ENCODE results near the gene RNPEPL1.
"Not testable (repeated sequence)": the region's sequence is repeated elsewhere in the genome, so short reads cannot be mapped to it uniquely, and the experiment has no call there.

Gene RNPEPL1

GRCh38 chr2:240616860-240617666 is 48.8 kb downstream of the RNPEPL1 start:
- not testable (repeated sequence) for H3K27me3 ChIP-seq (ENCODE audit: control insufficient read depth in 2 of 2, insufficient read depth in 2 of 2, low read length in 2 of 2); H3K9ac ChIP-seq (ENCODE audit: low read depth in 1 of 2, low read length in 2 of 2); H3K9me3 ChIP-seq (ENCODE audit: control insufficient read depth in 2 of 2, low read length in 2 of 2); H3K4me3 ChIP-seq (ENCODE audit: low read length in 2 of 2); H3K4me1 ChIP-seq (ENCODE audit: control insufficient read depth in 2 of 2, insufficient read depth in 2 of 2, low read length in 2 of 2); H3K27ac ChIP-seq (ENCODE audit: low read depth in 2 of 2, low read length in 2 of 2)
- peaks cover 37 to 38% of the 10 kb centered on the region in 2 donors for H3K36me3 ChIP-seq (ENCODE audit: control insufficient read depth in 2 of 2, insufficient read depth in 2 of 2, low read length in 2 of 2)

- Histone ChIP-seq H3K36me3 (ENCODE audit: control insufficient read depth in 2 of 2, insufficient read depth in 2 of 2, low read length in 2 of 2) (peaks cover 31 to 33% of the 10 kb centered on the region in 2 donors), H3K9ac (ENCODE audit: low read depth in 1 of 2, low read length in 2 of 2) (no peak overlapping the region)
These were observed 50.5 kb downstream of the RNPEPL1 start for GRCh38 chr2:240618776-240619175.

DNA sequence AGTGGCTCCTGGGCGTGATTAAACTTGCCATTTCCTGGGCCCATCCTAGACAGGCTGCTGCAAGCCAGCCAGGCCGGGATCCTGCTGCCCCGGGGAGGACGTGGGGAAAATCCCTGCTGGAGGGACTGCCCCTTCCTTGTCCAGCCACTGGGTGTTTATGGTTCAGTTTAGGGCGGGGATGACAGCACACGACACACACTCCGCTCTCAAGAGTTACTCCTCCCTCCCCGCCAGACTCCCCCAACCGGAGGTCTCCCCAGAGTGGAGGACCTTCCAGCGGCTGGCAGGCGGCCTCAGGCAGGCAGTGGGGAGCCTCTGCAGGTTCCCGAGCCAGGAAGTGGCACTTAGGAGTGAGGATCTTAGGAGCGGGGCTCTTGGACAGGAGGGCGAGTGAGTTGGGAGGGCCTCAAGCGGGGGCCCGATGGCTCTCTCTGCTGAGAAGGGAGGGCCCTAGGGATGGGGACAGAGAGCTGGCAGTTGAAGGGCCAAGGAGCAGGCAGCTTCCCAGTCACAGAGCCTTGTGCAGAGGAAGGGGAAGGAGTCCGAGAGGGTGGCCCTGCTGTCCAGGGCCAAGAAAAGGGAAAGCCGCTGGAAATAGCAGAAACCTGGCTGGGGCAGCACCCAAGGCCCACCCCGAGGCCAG is 51.3 kb downstream of the RNPEPL1 start:
- H3K27me3 ChIP-seq (ENCODE audit: control insufficient read depth in 2 of 2, insufficient read depth in 2 of 2, low read length in 2 of 2), result no peaks in the 10 kb centered on the region
- H3K9me3 ChIP-seq (ENCODE audit: control insufficient read depth in 2 of 2, low read length in 2 of 2), result no peaks in the 10 kb centered on the region
- H3K9ac ChIP-seq (ENCODE audit: low read depth in 1 of 2, low read length in 2 of 2), result no peak overlapping the region
- no peak overlapping the region for H3K4me3 ChIP-seq (ENCODE audit: low read length in 2 of 2)
- H3K4me1 ChIP-seq (ENCODE audit: control insufficient read depth in 2 of 2, insufficient read depth in 2 of 2, low read length in 2 of 2), result peaks cover 4 to 11% of the 10 kb centered on the region in 2 donors
- peaks cover 25 to 33% of the 10 kb centered on the region in 2 donors for H3K36me3 ChIP-seq (ENCODE audit: control insufficient read depth in 2 of 2, insufficient read depth in 2 of 2, low read length in 2 of 2)
- H3K27ac ChIP-seq (ENCODE audit: low read depth in 2 of 2, low read length in 2 of 2), result no peak overlapping the region

More at GRCh38 chr2:240618776-240619175, 50.5 kb downstream of the RNPEPL1 start:
- H3K27ac ChIP-seq (ENCODE audit: low read depth in 2 of 2, low read length in 2 of 2), result no peak overlapping the region
- no peak overlapping the region for H3K4me3 ChIP-seq (ENCODE audit: low read length in 2 of 2)
- H3K4me1 ChIP-seq (ENCODE audit: control insufficient read depth in 2 of 2, insufficient read depth in 2 of 2, low read length in 2 of 2), result peaks cover 3 to 11% of the 10 kb centered on the region in 2 donors
- no peaks in the 10 kb centered on the region for H3K27me3 ChIP-seq (ENCODE audit: control insufficient read depth in 2 of 2, insufficient read depth in 2 of 2, low read length in 2 of 2)
- no peaks in the 10 kb centered on the region for H3K9me3 ChIP-seq (ENCODE audit: control insufficient read depth in 2 of 2, low read length in 2 of 2)

DNA sequence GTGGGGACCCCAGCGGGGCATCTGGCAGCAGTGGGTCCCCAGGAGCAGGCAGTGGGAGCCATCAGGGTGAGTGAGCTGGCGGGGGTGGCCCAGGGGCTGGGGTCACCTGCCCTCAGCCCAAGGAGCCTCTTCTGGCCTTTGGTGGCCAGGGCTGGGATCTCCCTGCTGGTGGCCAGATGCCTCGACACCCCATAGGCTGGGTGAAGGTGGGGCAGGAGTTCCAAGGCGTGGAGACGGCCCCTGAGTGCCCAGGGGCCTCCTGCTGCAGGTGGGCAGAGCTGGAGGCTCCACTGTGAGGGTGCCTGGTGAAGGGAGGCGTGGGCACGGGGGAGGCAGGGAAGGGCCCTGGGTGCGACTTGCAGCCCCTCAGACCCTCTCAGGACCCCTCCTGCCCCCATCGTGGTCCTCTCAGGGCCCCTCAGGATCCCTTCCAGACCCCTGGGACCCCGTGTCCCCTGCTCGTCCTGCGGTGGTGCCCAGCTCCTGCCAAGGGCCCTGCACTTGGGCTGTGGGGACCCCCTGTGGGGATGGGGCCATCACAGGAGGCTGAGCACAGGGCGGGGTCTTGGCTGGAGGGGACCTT is 52.0 kb downstream of the RNPEPL1 start:
- Histone ChIP-seq H3K4me1 (ENCODE audit: control insufficient read depth in 2 of 2, insufficient read depth in 2 of 2, low read length in 2 of 2) (peaks cover 10 to 11% of the 10 kb centered on the region in 2 donors), H3K4me3 (ENCODE audit: low read length in 2 of 2) (no peak overlapping the region), H3K27ac (ENCODE audit: low read depth in 2 of 2, low read length in 2 of 2) (no peak overlapping the region), H3K9ac (ENCODE audit: low read depth in 1 of 2, low read length in 2 of 2) (no peak overlapping the region), H3K27me3 (ENCODE audit: control insufficient read depth in 2 of 2, insufficient read depth in 2 of 2, low read length in 2 of 2) (no peaks in the 10 kb centered on the region), H3K9me3 (ENCODE audit: control insufficient read depth in 2 of 2, low read length in 2 of 2) (no peaks in the 10 kb centered on the region), H3K36me3 (ENCODE audit: control insufficient read depth in 2 of 2, insufficient read depth in 2 of 2, low read length in 2 of 2) (peaks cover 25 to 33% of the 10 kb centered on the region in 2 donors)

GRCh38 chr2:240620859-240621258 is 52.6 kb downstream of the RNPEPL1 start:
- Histone ChIP-seq H3K9ac (ENCODE audit: low read depth in 1 of 2, low read length in 2 of 2) (no peak overlapping the region), H3K4me3 (ENCODE audit: low read length in 2 of 2) (no peak overlapping the region), H3K27ac (ENCODE audit: low read depth in 2 of 2, low read length in 2 of 2) (peak overlapping the region in 1 of 2 donors; percentile 23), H3K27me3 (ENCODE audit: control insufficient read depth in 2 of 2, insufficient read depth in 2 of 2, low read length in 2 of 2) (no peaks in the 10 kb centered on the region), H3K36me3 (ENCODE audit: control insufficient read depth in 2 of 2, insufficient read depth in 2 of 2, low read length in 2 of 2) (peaks cover 23 to 32% of the 10 kb centered on the region in 2 donors), H3K9me3 (ENCODE audit: control insufficient read depth in 2 of 2, low read length in 2 of 2) (no peaks in the 10 kb centered on the region), H3K4me1 (ENCODE audit: control insufficient read depth in 2 of 2, insufficient read depth in 2 of 2, low read length in 2 of 2) (peaks cover 10 to 11% of the 10 kb centered on the region in 2 donors)

GRCh38 chr2:240622060-240622411 is 53.8 kb downstream of the RNPEPL1 start:
- Histone ChIP-seq H3K4me1 (ENCODE audit: control insufficient read depth in 2 of 2, insufficient read depth in 2 of 2, low read length in 2 of 2) (peaks cover 10 to 11% of the 10 kb centered on the region in 2 donors), H3K36me3 (ENCODE audit: control insufficient read depth in 2 of 2, insufficient read depth in 2 of 2, low read length in 2 of 2) (peaks cover 19 to 24% of the 10 kb centered on the region in 2 donors), H3K9ac (ENCODE audit: low read depth in 1 of 2, low read length in 2 of 2) (no peak overlapping the region), H3K27me3 (ENCODE audit: control insufficient read depth in 2 of 2, insufficient read depth in 2 of 2, low read length in 2 of 2) (no peaks in the 10 kb centered on the region), H3K27ac (ENCODE audit: low read depth in 2 of 2, low read length in 2 of 2) (no peak overlapping the region), H3K4me3 (ENCODE audit: low read length in 2 of 2) (no peak overlapping the region), H3K9me3 (ENCODE audit: control insufficient read depth in 2 of 2, low read length in 2 of 2) (no peaks in the 10 kb centered on the region)

GRCh38 chr2:240622531-240623235 is 54.4 kb downstream of the RNPEPL1 start:
- no peaks in the 10 kb centered on the region for H3K27me3 ChIP-seq (ENCODE audit: control insufficient read depth in 2 of 2, insufficient read depth in 2 of 2, low read length in 2 of 2)
- no peak overlapping the region for H3K9ac ChIP-seq (ENCODE audit: low read depth in 1 of 2, low read length in 2 of 2)
- H3K4me1 ChIP-seq (ENCODE audit: control insufficient read depth in 2 of 2, insufficient read depth in 2 of 2, low read length in 2 of 2), result peaks cover 10 to 11% of the 10 kb centered on the region in 2 donors
- H3K9me3 ChIP-seq (ENCODE audit: control insufficient read depth in 2 of 2, low read length in 2 of 2), result no peaks in the 10 kb centered on the region
- no peak overlapping the region for H3K4me3 ChIP-seq (ENCODE audit: low read length in 2 of 2)
- H3K27ac ChIP-seq (ENCODE audit: low read depth in 2 of 2, low read length in 2 of 2), result peak overlapping the region in 1 of 2 donors; percentile 48
- H3K36me3 ChIP-seq (ENCODE audit: control insufficient read depth in 2 of 2, insufficient read depth in 2 of 2, low read length in 2 of 2), result peaks cover 19 to 21% of the 10 kb centered on the region in 2 donors

GRCh38 chr2:240623531-240624010 is 55.3 kb downstream of the RNPEPL1 start:
- no peak overlapping the region for H3K4me3 ChIP-seq (ENCODE audit: low read length in 2 of 2)
- no peaks in the 10 kb centered on the region for H3K27me3 ChIP-seq (ENCODE audit: control insufficient read depth in 2 of 2, insufficient read depth in 2 of 2, low read length in 2 of 2)
- peaks cover 14 to 22% of the 10 kb centered on the region in 2 donors for H3K36me3 ChIP-seq (ENCODE audit: control insufficient read depth in 2 of 2, insufficient read depth in 2 of 2, low read length in 2 of 2)
- H3K9me3 ChIP-seq (ENCODE audit: control insufficient read depth in 2 of 2, low read length in 2 of 2), result no peaks in the 10 kb centered on the region
- H3K9ac ChIP-seq (ENCODE audit: low read depth in 1 of 2, low read length in 2 of 2), result no peak overlapping the region
- H3K27ac ChIP-seq (ENCODE audit: low read depth in 2 of 2, low read length in 2 of 2), result no peak overlapping the region
- H3K4me1 ChIP-seq (ENCODE audit: control insufficient read depth in 2 of 2, insufficient read depth in 2 of 2, low read length in 2 of 2), result peaks cover 10 to 11% of the 10 kb centered on the region in 2 donors

- H3K36me3 ChIP-seq (ENCODE audit: control insufficient read depth in 2 of 2, insufficient read depth in 2 of 2, low read length in 2 of 2), result peaks cover 7 to 17% of the 10 kb centered on the region in 2 donors
- peaks cover 10 to 11% of the 10 kb centered on the region in 2 donors for H3K4me1 ChIP-seq (ENCODE audit: control insufficient read depth in 2 of 2, insufficient read depth in 2 of 2, low read length in 2 of 2)
- H3K9ac ChIP-seq (ENCODE audit: low read depth in 1 of 2, low read length in 2 of 2), result no peak overlapping the region
- no peak overlapping the region for H3K4me3 ChIP-seq (ENCODE audit: low read length in 2 of 2)
- H3K27me3 ChIP-seq (ENCODE audit: control insufficient read depth in 2 of 2, insufficient read depth in 2 of 2, low read length in 2 of 2), result no peaks in the 10 kb centered on the region
- H3K27ac ChIP-seq (ENCODE audit: low read depth in 2 of 2, low read length in 2 of 2), result peak overlapping the region in 1 of 2 donors; percentile 52
- H3K9me3 ChIP-seq (ENCODE audit: control insufficient read depth in 2 of 2, low read length in 2 of 2), result no peaks in the 10 kb centered on the region
These were observed 56.0 kb downstream of the RNPEPL1 start for GRCh38 chr2:240624011-240624949.
